OCI-LY1 (cell line): Measurements from ENCODE around the gene CRAMP1.

Experiments
- H2AFZ ChIP-seq: fragments of 200-600 bp; sonication (generic), shearing (Covaris generic); 2 replicates; pipeline ENCODE4 v1.6.0; 2014; ENCODE audit warnings: antibody characterized with exemption, mild to moderate bottlenecking, low read length
- H3F3A ChIP-seq: fragments of 200-600 bp; sonication (generic), shearing (Covaris generic); 2 replicates; pipeline ENCODE4 v1.6.0; 2014; ENCODE audit warnings: mild to moderate bottlenecking, antibody characterized with exemption, low read length, moderate library complexity; ENCODE audit not compliant: insufficient read depth
- H3K27ac ChIP-seq: fragments of 200-600 bp; sonication (generic); 2 replicates; pipeline ENCODE4 v1.5.1; 2014; ENCODE audit warnings: low read length, mixed run types, mild to moderate bottlenecking, low read depth; ENCODE audit not compliant: poor library complexity, severe bottlenecking
- H3K27me3 ChIP-seq: fragments of 200-600 bp; sonication (generic); 2 replicates; pipeline ENCODE4 v1.6.0; 2014; ENCODE audit warnings: antibody characterized with exemption, mild to moderate bottlenecking, low read length, moderate library complexity; ENCODE audit not compliant: insufficient read depth
- H3K36me3 ChIP-seq: fragments of 200-600 bp; sonication (generic); 2 replicates; pipeline ENCODE4 v1.6.1; 2014; ENCODE audit warnings: mild to moderate bottlenecking, antibody characterized with exemption, low read length, moderate library complexity, mixed read lengths; ENCODE audit not compliant: insufficient read depth
- H3K4me1 ChIP-seq: fragments of 200-600 bp; sonication (generic); 2 replicates; pipeline ENCODE4 v1.5.1; 2014; ENCODE audit warnings: mild to moderate bottlenecking, low read length, moderate library complexity; ENCODE audit not compliant: insufficient read depth, severe bottlenecking
- H3K4me2 ChIP-seq: fragments of 200-600 bp; sonication (generic), shearing (Covaris generic); 2 replicates; pipeline ENCODE4 v1.6.1; 2014; ENCODE audit warnings: low read length
- H3K4me3 ChIP-seq: fragments of 200-600 bp; sonication (generic); 2 replicates; pipeline ENCODE4 v1.5.1; 2014; ENCODE audit warnings: low read length, low read depth, mild to moderate bottlenecking, mixed read lengths; ENCODE audit not compliant: poor library complexity, severe bottlenecking
- H3K79me2 ChIP-seq: fragments of 200-600 bp; shearing (Covaris generic); 2 replicates; pipeline ENCODE4 v1.6.1; 2016; ENCODE audit warnings: mixed run types, low read length, mixed read lengths; ENCODE audit not compliant: insufficient read depth
- H3K9ac ChIP-seq: fragments of 200-600 bp; sonication (generic), shearing (Covaris generic); 2 replicates; pipeline ENCODE4 v1.6.1; 2014; ENCODE audit warnings: mild to moderate bottlenecking, low read length, mixed read lengths
- H3K9me2 ChIP-seq: fragments of 200-600 bp; sonication (generic), shearing (Covaris generic); 2 replicates; pipeline ENCODE4 v1.6.1; 2014; ENCODE audit warnings: low read depth, mild to moderate bottlenecking, low read length, mixed read lengths
- H3K9me3 ChIP-seq: fragments of 200-600 bp; shearing (Covaris generic); 2 replicates; pipeline ENCODE4 v1.6.1; 2014; ENCODE audit warnings: low read length, mixed read lengths
- H4K20me1 ChIP-seq: fragments of 200-600 bp; sonication (generic), shearing (Covaris generic); 2 replicates; pipeline ENCODE4 v1.6.0; 2016; ENCODE audit warnings: mild to moderate bottlenecking, low read length; ENCODE audit not compliant: insufficient read depth
- EZH2 ChIP-seq: fragments of 200-600 bp; sonication (generic), shearing (Covaris generic); IDR thresholded peaks from 2 replicates; pipeline ENCODE4 v1.8.0; 2017; ENCODE audit warnings: borderline replicate concordance, mixed run types, mild to moderate bottlenecking, antibody characterized with exemption, low read length, moderate library complexity, mixed read lengths
- TF ChIP-seq, protein P1 (sequence below): fragments of 200-600 bp; sonication (generic), shearing (Covaris generic); IDR thresholded peaks from 2 replicates; pipeline ENCODE4 v1.5.1; 2017; ENCODE audit warnings: mild to moderate bottlenecking, antibody characterized with exemption, low read length, moderate library complexity, mixed read lengths

The CRAMP1 gene

DNA sequence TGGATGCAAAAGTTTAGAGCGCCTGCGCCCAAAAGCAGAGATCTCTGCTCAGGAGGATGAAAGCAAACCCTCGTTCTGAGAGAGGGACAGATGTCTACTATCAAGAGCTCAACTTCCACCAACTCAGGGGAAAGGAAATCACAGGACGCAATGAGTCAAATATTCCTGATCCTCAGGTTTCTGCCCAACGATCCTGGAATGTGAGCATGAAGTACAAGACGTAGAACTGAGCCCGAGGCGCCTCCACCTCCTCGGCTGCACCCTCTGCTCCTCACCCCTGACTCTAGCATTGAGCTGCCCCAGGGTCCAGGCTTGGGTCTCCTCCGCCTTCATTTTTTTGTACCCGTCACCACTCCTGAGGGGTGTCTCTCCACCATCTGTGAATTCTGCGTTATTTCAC lies 15.6 kb upstream of the CRAMP1 start:
- TF ChIP-seq EZH2, result no peak
- TF ChIP-seq, protein P1, sequence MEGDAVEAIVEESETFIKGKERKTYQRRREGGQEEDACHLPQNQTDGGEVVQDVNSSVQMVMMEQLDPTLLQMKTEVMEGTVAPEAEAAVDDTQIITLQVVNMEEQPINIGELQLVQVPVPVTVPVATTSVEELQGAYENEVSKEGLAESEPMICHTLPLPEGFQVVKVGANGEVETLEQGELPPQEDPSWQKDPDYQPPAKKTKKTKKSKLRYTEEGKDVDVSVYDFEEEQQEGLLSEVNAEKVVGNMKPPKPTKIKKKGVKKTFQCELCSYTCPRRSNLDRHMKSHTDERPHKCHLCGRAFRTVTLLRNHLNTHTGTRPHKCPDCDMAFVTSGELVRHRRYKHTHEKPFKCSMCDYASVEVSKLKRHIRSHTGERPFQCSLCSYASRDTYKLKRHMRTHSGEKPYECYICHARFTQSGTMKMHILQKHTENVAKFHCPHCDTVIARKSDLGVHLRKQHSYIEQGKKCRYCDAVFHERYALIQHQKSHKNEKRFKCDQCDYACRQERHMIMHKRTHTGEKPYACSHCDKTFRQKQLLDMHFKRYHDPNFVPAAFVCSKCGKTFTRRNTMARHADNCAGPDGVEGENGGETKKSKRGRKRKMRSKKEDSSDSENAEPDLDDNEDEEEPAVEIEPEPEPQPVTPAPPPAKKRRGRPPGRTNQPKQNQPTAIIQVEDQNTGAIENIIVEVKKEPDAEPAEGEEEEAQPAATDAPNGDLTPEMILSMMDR, result no peak
- Histone ChIP-seq H2AFZ (no peak overlapping the region), H3F3A (0 out of 2 replicates have a peak, but pooled peaks cover 3% of the 10 kb centered on the region), H3K9me3 (no peaks in the 10 kb centered on the region), H3K79me2 (no peaks in the 10 kb centered on the region), H3K4me2 (no peak overlapping the region), H3K4me1 (no peaks in the 10 kb centered on the region), H3K9ac (no peak overlapping the region), H3K4me3 (no peak overlapping the region), H4K20me1 (no peaks in the 10 kb centered on the region), H3K27me3 (no peaks in the 10 kb centered on the region), H3K27ac (no peak overlapping the region), H3K9me2 (no peaks in the 10 kb centered on the region), H3K36me3 (no peaks in the 10 kb centered on the region)

DNA sequence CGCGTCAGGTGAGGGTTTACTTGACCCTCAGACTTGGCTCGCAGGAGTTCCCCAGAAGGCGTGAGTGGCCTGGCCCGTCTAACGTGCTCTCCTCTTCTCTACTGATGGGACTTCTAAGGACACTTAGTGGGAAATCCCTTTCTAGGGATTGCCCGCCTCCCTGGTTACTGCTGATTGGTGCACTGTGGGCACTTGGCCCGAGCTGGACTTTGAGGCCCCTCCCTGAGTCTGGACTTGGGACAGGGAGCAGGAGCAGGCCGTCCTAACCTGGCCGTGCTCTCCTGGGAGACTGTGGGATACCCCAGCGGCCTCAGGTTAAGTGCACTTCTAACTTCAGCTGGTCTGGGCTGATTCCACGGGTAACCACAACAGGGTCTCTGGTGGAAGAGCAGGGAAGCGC lies 15.0 kb upstream of the CRAMP1 start:
- no peak overlapping the region for H3K9ac ChIP-seq
- H3F3A ChIP-seq, result 0 out of 2 replicates have a peak, but pooled peaks cover 3% of the 10 kb centered on the region
- no peaks in the 10 kb centered on the region for H3K79me2 ChIP-seq
- no peak overlapping the region for H2AFZ ChIP-seq
- H3K27me3 ChIP-seq, result no peaks in the 10 kb centered on the region
- H3K4me2 ChIP-seq, result no peak overlapping the region
- TF ChIP-seq EZH2, result no peak
- TF ChIP-seq, protein P1, result no peak
- no peaks in the 10 kb centered on the region for H3K4me1 ChIP-seq
- H3K36me3 ChIP-seq, result no peaks in the 10 kb centered on the region
- no peaks in the 10 kb centered on the region for H3K9me2 ChIP-seq
- H3K9me3 ChIP-seq, result no peaks in the 10 kb centered on the region
- H3K4me3 ChIP-seq, result no peak overlapping the region
- no peaks in the 10 kb centered on the region for H4K20me1 ChIP-seq
- H3K27ac ChIP-seq, result no peak overlapping the region

DNA sequence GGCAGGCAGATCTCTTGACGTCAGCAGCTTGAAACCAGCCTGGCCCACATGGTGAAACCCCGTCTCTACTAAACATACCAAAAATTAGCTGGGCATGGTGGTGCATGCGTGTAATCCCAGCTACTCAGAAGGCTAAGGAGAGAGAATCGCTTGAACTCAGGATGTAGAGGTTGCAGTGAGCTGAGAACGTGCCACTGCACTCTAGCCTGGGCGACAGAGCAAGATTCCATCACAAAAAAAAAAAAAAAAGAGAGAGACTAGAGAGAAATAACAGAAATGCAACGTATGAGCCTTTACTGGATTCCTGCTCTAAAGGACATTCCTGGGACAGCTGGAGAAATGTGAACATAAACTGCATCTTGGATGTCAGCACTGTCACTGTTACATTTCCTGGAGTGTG lies 11.1 kb upstream of the CRAMP1 start:
- H4K20me1 ChIP-seq, result no peaks in the 10 kb centered on the region
- no peak overlapping the region for H3K4me2 ChIP-seq
- no peaks in the 10 kb centered on the region for H3K36me3 ChIP-seq
- no peaks in the 10 kb centered on the region for H3K27me3 ChIP-seq
- H3F3A ChIP-seq, result 0 out of 2 replicates have a peak, but pooled peaks cover 3% of the 10 kb centered on the region
- no peak overlapping the region for H3K4me3 ChIP-seq
- no peak overlapping the region for H3K27ac ChIP-seq
- TF ChIP-seq EZH2, result no peak
- TF ChIP-seq, protein P1, result no peak
- H2AFZ ChIP-seq, result no peak overlapping the region
- H3K9ac ChIP-seq, result no peak overlapping the region
- H3K9me3 ChIP-seq, result no peaks in the 10 kb centered on the region
- H3K4me1 ChIP-seq, result no peaks in the 10 kb centered on the region
- H3K9me2 ChIP-seq, result no peaks in the 10 kb centered on the region
- H3K79me2 ChIP-seq, result no peaks in the 10 kb centered on the region
